Medulla oblongata (tissue), 1 donor: ENCODE data around the gene SLC6A17.
A peak's percentile ranks its signal among the peaks of the same experiment; 100 is the strongest.

ENCODE experiments used
- DNase-seq: peaks from one replicate; pipeline ENCODE4 v3.0.0-alpha.2; 2015; ENCODE audit errors: extremely low spot score

The SLC6A17 gene

DNA sequence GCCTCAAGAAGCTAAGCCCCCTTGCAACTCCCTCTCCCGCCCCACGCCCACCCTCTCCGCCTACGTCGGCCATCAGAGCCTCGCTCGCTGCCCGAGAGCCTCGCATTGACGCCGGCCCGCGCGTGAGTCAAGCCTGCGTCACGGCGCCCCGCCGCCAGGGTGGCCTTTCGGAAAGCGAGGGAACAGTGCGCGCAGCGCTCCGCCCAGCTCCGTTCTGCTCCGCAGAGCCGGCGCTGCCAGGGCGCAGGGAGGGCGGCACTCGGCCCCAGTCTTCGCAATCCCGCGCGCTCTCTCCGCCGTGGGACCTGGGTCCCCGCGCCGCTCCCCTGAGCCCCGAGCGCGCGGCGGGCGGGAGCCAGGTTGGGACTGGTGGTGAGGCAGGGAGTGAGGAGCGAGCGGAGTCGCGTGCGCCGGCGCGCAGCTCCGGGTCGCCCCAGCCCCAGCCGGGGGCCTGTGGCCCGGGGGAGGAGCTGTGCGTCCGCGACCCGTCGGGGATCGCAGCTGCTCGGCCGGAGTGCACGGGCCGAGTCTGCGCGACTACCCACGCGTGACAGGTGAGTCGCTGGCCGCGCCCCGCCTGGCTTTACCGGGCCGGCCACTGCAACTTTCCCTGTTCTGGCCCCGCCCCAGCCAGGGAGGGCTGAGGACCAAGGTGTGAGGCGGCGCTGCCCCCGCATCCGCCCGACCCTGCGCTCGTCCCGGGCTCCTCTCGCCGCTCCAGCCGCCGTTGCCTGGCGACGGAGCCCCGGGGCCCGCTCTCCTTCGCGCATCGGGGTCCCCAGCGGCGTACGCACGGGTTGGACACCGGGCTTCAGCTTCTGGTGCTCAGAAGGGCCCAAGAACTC, at the start of gene SLC6A17:
TSS of gene SLC6A17 (plus strand) at position 165 of the 845 bp plus-strand sequence. CDS start 16,436 bp downstream, outside the sequence.
- no peak for DNase-seq

DNA sequence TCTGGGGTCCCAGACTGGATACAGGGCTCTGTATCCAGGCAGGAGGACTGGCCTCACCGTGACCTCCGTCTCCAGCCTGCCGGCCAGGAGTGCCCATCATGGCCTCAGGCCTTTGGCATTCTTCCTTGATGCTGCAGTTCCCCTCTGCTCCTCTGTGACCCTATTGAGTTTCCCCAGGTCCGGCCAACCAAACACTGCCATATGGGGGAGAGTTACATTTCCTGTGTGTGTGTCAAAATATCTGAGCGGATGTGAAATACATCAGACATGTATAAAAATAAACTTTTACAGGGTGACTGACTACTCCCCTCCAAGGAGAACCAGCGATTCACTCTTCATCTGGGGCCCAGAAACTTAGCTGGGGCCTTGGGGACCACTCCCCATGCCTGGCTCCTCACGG, 48.2 kb upstream of the SLC6A17 start:
- DNase-seq, result no peak

DNA sequence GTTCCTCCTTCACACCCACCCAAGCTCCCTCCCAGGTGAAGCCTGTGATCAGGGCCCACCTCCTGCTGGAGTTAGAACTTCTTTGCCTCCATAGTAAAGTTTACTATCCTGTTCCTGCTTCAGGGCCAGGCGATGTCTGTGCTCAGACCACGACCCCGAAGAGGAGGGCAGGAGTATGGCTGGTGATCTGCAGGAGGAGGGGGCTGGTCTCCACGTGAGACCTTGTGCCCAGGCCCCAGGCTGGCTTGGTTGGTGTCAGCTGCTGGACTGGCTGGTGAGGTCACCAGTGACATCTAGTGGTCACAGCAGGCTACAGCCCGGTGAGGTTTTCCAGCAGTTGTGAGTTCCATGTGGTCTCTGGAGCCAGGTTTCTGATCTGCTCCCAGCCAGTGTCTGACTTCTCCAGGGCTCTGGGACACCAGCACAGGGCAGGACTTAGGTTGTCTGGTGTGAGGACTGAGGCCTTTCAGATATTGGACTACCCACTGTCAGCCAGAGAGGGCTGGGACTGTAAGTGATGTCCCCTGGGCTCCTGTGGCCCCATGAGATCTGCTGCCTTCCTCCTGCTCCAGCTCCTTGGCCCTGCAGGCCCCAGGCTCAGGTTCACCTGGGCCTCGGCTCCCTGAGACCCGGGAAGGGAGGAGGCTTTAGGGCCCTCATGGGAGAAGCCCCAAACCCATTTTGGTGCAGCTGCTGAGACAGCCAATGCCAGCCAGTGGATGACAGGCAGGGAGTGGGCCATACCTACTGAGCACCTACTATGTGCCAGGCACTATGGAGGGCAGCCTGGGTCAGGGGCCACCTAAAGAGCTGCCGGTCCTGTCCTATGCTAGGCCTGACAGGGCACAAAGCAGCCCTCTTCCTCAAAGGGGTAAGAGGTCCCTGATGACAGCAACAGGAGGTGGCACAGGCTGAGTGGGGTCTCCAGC, 44.0 kb upstream of the SLC6A17 start:
- DNase-seq, result peak; percentile 82

DNA sequence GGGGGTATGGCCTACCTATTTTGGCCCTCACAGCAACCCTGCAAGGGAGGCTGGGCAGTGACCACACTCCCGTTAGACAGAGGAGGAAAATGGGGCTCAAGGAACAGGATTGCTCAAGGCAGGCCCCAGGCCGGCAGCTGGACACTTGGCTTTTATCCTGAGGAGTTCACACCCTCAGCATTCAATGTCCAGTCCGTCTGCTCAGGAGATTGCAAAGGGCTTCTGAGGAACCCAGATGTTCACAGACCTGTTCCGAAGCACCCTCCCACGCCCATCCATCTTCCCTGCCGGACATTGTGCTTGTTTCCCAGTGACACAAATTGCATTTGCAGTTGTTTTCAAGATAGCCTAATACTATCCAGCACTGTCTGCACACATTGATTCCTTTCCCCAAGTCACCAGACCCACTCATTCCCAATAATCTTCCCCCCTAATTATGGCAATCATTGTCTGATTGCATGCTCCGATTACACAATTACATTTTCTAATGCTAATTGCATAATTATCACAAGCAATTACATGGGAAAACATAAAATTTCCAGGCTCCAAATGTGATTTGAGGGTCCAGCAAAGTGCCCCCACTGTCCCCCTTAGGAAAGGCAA, 42.3 kb upstream of the SLC6A17 start:
- no peak for DNase-seq

DNA sequence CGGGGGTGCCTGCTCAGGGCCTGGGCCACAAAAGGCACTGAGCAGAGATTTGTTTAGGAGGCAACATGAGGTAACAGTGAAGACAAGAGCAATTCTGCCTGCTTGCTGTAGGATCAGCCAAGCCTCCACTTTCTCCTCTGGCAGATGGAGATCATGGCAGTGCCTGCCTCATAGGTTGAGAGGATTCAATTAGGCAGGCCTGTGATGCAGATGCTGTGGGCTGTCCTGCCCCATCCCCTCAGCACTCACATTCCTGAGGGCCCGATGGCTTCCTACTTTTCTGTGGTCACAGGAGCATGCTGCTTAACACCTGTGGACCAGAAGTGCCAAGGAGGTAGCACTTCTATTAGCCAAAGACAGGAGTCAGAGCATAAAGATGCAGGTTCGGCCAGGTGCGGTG, 39.2 kb upstream of the SLC6A17 start:
- DNase-seq, result no peak

DNA sequence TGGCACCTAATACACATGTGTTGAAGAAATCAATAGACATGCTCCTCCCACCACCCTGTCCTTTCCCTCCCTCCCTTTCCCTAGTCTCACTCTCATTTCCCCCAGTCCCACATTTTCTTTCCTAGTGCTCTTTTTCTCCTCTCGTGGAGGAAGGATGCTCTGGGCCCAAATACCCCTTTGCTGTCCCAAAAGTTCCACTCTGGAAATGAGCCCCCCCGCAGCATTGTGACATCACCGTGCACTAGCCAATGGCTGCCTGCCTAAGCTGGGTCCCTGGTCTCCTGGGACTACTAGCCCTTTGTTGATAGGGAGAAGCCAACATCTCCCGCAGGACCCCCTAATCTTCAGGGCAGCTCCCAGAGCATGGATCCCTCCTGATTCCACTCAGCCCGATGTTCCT, 38.2 kb upstream of the SLC6A17 start, which contains the start of gene UBL4B:
TSS of gene UBL4B (plus strand) at position 301 of the 400 bp plus-strand sequence. CDS start at position 393, 92 bp downstream.
- DNase-seq, result no peak

DNA sequence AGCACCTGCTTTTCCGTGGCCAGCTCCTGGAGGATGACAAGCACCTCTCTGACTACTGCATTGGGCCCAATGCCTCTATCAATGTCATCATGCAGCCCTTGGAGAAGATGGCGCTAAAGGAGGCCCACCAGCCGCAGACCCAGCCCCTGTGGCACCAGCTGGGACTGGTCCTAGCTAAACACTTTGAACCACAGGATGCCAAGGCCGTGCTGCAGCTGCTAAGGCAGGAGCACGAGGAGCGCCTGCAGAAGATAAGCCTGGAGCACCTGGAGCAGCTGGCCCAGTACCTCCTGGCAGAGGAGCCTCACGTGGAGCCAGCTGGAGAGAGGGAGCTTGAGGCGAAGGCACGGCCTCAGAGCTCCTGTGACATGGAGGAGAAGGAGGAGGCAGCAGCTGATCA, 37.6 kb upstream of the SLC6A17 start:
- DNase-seq, result no peak

DNA sequence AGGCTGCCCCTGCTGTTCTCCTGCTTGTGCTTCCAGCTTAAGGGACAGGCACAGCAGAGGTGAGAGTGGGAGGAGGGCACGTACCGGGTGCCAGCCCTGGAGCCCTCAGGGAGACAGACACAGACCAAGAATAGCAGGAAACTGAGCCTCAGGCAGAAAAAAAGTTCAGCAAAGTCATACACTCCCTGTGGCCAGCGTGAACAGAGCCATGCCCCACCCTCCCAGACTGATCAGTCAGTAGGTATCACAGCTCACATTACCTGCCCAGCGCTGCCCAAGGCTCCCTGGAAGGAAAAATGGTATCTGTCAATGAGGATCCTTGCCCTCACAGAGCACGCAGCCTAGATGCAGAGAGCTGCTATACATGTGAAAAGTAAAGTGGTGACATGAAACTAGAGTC, 36.7 kb upstream of the SLC6A17 start:
- no peak for DNase-seq

DNA sequence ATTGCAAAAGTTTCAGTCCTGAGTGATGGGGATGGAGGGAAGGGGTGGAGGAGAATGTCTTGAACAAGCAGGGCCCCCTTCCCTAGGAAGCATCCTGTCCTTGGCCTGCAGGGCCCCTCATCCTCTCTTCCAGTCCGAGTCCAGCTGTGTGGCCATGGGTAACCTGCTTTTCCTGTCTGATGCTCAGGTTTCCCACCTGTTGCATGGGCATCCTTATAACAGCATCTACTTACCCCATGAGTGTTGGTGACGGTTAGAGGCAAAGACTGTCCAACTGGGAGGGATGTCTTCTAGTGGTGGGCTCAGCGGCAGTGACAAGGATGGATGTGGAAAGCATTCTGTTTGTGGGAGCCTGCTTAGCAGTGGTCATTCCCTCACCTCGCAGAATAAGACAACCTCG, 36.1 kb upstream of the SLC6A17 start:
- DNase-seq, result no peak

DNA sequence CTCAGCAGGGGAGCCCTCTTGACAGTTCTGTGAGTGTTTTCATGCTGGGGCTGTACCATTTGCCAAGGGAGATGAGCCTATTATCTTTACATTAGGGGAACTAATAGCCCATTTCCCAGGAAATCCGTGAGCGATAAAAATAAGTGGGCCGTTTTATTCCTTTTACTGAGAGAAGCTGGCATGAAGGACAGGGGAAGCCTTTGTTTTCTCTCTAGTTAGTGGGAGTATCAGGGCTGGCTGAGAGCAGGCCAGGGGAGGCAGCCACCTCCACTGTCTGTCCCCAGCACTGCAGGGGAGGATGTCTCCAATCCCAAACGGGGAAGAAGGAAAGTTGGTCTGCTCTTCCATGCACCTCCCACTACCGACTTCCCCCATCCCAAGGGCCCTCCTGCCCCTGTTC, 35.5 kb upstream of the SLC6A17 start:
- DNase-seq, result peak; percentile 30

DNA sequence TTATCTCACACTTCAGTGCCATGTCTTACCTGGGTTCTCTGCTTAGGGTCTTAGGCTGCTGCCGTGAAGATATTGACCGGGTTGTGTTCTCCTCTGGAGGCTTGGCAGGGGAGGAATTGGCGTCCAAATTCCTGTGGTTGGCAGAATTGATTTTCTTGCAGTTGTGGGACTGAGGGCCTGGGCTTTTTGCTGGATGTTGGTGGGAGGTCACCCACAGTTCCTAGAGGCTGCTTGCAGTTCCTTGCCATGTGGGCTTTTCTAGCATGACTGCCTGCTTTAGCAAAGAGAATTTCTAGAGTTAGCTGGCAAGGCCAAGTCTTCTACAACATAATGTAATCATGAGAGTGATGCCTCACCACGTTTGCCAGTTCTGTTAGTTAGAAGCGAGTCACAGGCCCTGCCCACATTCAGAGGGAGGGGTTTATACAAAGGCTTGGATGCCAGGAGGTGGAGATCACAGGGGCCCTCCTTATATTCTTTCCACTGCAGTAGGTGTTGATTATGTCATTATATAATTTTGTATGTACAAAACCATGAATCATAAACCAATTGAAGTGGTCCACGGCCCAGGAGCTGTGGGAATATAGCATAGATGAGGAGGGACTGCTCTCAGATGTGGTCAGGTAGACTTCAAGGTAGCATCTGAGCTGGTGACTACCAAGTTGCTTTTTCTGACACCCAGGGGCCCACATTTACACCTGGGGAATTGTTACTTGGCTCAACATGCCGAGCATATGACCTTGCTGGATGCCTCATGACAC, 31.5 kb upstream of the SLC6A17 start:
- DNase-seq, result no peak

DNA sequence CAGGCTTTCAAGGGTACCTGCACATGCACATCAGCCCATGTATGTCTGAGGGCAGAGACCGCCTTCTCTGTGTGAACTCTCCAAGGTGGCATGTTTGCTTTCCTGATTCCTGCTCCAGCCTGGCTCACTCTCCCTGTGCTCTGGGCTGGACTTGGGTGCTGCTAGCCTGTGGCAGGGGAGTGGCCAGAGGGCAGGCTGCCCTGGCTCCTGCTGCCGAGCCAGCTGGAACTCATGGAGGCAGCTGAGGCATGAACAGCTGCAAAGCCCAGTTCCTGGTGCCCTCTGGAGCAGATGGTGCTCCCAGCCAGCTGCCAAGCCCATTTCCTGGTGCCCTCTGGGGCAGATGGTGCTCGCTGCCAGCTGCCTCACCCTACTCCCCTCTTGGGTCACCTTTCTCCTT, 30.5 kb upstream of the SLC6A17 start:
- no peak for DNase-seq

DNA sequence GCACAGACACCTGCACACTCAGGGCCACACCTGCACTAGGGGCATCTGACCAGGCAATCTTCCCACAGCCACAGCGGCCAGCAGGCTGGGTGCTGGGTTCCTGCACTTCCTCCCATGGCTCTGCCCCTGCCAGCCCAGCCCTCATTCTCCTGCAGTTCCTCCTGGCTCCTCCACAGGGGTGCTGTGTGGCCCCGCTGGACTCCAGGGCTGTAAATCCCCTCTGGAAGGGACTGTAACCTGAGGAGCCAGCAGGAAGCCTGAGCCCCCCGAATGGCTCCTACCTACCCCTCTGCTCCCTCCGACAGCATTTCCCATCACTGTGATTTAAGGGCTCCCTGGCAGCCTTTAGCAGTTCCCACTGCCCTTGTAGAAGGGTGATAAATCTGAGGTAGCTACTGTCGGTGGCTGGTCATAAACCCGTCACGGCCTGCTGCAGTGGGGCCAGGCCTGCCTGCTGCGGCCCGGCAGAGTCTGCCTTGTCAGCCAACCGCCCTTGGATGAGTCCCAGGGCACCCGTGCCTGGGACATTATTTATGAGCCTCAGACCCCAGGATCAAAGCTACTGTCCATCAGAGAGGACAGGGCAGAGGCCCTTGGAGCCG, 29.2 kb upstream of the SLC6A17 start:
- DNase-seq, result no peak

DNA sequence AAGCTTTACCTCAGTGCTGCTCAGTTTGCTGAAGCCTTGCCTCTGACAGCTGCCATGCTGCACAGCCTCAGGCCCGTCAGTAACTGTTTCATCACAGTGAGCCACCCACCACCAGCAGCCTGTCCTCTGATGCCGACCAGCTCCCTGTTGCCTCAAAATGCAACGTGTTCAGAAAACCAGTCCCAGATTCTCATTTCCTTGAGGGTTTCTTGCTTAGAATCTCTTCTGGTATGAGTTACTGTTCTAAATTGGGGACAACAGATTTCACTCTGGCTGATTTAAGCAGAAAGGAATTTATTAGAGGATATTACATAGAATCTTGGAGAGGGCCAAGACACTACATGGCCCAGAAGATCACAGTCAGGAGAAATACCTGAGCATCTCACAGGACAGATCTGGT, 27.1 kb upstream of the SLC6A17 start:
- DNase-seq, result no peak

DNA sequence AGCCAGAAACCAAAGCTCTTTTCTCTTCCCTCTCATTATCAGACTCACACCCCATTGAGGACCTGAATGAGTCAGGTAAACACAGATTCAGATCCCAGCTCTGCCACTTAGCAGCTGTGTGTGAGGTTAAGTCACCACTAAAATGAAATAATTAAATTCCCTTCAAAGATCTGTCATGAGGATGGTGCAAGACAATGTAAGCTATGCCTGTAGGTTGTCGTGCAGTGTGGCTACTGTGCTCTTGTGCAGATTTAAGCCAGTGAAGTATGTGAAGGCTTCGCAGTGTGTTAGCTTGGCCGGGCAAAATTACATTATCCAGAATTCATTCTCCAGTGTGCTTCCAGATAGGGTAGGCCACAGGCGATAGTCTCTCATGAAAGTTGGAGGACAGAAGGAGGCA, 24.5 kb upstream of the SLC6A17 start:
- no peak for DNase-seq

DNA sequence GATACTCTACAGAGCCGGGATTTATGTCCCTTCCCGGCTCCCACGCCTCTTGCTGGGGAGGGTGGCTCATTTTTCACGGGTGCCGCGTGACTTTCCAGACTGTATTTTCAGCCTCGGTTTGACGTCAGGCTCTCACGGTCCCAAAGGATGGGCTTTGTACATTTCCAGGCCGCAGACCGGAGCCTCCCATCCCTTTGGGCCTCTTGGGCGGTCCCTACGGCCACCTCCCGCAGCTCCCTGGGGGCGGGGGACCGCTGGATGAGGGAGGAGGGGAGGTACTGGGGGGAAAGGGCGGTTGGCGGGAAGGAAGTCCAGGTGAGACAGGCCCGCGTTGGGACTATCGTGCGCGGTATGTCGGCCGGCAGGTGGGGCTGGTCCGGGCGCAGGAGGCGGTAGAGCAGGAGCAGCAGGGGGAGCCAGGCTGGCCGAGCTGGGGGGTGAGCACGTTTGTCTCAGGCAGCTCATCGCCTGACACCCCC, 20.1 kb upstream of the SLC6A17 start:
- DNase-seq, result no peak

DNA sequence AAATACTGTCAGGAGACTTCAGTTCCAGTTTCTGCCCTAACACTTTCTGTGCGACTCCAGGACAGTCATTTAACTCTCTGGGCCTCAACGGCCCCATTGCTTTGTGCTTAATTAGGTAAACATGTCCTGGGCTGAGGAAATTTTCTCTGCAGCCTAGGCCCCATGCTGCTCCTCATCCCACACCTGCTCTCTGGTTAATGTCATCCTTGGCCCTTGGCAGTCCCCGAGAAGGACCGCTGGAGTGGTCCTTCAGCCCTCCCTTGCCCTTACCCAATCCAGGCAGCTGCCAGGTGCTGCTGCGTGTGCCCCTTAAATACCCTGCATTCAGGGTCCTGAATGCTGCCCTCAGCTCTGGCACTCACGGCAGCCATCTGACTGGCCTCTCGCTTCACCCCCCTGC, 19.3 kb upstream of the SLC6A17 start:
- DNase-seq, result no peak

DNA sequence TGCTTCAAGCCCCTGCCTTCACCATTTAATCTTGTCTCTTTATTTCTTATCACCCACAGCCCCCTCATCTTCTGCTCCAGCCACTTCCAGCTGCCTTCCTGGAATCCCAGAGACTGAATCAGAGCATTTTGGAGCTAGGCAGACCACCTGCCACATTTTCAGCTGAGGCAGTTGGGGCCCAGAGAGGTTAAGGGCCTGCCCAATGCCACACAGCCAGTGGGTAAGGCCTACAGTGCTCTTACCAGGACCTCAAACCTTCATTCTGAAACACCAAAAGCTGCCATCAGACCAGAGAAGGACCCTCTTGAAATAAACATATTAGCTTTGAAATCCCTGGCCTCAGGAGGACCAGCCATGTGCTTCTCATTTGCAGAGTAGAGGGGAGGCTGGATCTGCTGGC, 17.6 kb upstream of the SLC6A17 start:
- DNase-seq, result no peak

DNA sequence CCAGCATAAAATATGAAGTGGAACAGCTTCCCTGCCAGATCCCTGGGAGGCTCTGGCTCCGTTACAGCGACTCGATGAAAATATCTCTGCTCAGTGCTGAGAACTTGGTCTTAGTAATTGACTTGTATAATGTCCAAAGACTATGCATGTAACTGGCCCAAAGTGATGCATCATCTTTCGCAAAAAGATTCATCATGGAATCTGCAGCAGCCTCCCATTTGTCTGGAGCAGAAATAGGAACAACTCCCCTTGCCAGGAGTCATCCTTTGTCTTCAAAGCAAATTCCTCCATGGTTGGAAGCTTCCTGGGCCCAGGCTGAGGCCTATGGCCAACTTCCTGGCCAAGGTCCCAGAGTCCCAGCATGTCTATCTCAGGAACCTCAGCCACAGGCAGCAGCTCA, 16.9 kb upstream of the SLC6A17 start:
- peak; percentile 21 for DNase-seq

DNA sequence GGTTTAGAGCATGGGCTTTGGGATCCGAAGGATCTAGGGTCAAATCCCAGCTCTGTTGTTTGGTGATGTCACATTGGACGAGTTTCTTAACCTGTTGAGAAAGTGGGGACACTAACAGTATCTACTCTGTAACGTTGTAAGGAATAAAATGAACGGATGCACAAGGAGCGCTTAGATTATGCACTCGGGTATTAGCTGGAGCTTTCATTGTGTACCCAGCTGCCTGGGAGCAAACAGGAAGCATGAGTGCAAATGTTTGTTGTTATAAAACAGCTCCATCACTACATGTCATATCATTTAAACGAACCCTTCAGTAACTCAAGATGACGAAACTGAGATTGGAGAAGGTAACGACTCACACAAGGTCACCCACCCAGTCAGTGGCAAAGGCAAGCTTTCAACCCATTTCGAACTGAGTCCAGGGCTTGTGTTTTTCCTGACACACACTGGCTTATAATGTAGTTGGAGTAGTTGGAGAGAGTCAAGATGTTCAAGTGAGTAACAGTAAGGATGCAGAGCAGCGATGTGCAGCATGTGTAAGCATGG, 16.2 kb upstream of the SLC6A17 start:
- DNase-seq, result no peak

DNA sequence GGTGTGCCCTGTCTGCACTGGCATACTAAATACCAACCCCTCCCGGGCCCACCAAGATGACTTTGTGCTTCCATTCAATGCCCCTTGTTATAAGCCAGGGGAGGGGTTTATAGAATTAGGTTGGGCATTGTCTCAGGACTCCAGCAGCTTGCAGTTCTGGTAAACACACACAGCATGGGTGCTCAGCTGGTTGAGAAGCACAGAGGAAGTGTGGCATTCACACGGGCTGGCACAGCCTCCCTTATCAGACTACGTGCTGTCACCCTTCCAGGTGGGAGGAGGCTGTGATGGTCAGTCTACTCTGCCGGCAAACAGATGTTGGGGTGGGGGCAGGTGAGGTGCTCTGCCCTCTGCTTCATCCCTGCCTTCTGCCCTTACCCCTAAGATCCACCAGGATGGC, 15.0 kb upstream of the SLC6A17 start:
- no peak for DNase-seq
